HG03342 (cell line): ENCODE results near the gene GCNA.
"Not testable (repeated sequence)": the region's sequence is repeated elsewhere in the genome, so short reads cannot be mapped to it uniquely, and the experiment has no call there.

Experiments used
- ATAC-seq: cut with Tn5 transposase; IDR thresholded peaks from one replicate; pipeline ENCODE4 v1.9.1; 2021; ENCODE audit warnings: mild to moderate bottlenecking, moderate library complexity; ENCODE audit not compliant: unreplicated experiment

Gene GCNA

DNA sequence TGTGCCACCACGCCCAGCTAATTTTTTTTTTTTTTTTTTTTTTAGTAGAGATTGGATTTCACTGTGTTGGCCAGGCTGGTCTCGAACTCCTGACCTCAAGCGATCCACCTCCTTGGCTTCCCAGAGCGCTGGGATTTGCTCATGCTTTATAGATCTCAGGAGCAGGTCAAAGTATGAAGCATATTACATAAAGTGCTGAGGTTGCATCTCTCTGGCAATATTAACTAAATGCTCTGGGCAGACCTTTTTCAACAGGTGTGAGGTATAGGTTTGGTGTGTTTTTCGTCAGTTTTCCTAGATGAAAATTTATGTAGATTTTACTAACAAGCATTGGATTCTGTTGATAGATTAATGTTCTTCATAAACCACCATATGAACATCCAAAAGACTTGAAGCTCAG lies 19.3 kb upstream of the GCNA start:
- ATAC-seq, result no peak

DNA sequence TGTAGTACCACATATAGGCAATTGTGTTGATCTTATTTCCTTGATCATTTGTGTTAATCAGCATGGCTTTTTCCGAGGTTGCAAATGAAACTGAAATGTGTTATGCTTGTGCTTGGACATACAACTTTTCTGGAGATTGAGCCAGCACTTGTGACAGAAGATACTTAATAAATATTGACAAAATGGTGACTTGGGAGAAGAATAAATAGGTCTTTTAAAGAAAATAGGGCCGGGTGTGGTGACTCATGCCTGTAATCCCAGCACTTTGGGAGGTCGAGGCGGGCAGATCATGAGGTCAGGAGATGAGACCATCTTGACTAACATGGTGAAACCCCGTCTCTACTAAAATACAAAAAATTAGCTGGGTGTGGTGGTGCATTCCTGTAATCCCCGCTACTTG lies 18.5 kb upstream of the GCNA start:
- not testable (repeated sequence) for ATAC-seq

DNA sequence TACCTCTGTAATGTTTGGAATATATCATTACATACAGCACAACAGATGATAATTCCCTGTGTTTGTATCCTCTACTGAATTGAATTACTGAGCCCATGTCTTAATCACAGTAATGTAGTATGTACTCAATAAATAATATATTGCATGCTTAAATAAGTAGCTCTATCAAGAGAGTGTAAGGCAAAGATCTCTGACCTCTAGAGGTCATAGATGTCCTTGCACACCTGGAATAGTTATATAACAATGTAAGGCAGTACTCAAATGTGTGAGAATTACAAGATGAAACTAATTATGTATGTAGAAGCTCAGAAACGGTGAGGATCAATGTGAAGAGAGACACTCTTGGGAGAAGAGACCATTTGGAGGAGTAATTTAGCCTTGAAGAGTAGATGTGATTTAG lies 14.3 kb upstream of the GCNA start:
- no peak for ATAC-seq

DNA sequence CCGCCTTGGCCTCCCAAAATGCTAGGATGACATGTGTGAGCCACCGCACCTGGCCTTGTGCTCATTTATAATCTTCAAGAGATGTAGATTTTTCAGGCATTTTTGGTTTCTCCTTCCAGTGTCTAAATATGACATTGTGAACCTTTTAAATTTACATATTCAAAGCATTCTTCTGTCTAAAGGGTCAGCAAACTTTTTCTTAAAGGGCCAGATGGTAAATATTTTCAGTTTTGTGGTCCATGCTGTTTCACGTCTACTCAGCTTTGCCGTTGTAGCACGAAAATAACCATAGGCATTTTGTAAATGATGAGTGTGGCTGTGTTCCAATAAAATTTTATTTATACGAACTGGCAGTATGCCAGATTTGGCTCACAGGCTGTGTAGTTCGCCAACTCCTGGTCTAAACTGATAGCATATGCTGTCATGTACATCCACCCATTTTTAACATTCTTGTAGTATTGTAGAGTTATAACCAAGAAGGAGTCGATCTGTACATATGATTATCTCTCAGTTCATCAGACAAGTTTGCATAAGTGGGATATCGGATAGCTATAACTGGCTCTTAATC lies 12.7 kb upstream of the GCNA start:
- no peak for ATAC-seq

DNA sequence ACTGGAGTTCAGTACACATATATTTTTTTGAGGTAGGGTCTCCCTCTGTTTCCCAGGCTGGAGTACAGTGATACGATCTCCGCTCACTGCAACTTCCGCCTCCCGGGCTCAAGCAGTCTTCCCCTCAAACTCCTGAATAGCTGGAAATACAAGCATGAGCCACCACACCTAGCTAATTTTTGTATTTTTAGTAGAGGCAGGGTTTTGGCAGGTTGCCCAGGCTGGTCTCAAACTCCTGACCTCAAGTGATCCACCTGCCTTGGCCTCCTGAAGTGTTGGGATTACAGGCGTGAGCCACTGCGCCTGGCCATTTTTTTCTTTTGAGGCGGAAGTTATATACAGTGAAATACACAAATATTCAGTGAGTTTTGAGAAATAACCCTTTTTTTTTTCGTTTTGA lies 6.8 kb upstream of the GCNA start:
- not testable (repeated sequence) for ATAC-seq

DNA sequence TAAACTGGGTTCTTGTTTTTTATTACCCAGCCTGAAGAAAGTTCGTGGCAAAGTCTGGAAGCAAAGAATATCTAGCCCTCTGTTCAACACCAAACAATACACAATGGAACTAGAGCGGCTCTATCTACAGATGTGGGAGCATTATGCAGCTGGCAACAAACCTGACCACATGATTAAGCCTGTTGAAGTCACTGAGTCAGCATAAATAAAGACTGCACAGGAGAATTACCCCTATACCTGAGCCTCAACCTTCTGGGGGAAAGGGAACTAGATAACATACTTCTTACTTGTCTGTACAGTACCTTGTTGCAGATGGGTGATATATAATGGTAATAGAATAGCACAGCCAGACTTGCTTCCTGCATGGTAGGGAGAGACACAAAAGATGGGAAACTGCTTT lies 4.6 kb upstream of the GCNA start:
- no peak for ATAC-seq

DNA sequence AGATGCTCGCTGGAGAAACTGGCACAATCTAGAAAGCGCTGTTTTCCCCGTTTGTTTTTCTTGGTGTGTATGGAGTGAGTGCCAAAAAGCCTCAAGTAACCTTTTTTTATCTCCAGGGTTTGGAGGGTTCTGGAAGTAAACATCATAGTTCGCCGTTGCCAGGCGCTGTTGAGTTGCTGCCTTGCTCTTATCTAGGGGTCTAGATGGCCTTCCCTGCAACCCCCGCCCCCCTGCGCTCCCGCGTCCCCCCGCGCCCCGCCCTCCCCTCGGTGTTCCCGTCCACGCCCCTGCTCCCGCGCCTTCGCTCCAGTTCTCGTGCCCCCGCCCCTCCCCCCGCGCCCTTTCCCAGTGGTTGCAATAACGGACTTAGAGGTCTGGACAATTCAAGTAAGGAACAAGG lies 555 bp upstream of the GCNA start:
- ATAC-seq, result no peak

DNA sequence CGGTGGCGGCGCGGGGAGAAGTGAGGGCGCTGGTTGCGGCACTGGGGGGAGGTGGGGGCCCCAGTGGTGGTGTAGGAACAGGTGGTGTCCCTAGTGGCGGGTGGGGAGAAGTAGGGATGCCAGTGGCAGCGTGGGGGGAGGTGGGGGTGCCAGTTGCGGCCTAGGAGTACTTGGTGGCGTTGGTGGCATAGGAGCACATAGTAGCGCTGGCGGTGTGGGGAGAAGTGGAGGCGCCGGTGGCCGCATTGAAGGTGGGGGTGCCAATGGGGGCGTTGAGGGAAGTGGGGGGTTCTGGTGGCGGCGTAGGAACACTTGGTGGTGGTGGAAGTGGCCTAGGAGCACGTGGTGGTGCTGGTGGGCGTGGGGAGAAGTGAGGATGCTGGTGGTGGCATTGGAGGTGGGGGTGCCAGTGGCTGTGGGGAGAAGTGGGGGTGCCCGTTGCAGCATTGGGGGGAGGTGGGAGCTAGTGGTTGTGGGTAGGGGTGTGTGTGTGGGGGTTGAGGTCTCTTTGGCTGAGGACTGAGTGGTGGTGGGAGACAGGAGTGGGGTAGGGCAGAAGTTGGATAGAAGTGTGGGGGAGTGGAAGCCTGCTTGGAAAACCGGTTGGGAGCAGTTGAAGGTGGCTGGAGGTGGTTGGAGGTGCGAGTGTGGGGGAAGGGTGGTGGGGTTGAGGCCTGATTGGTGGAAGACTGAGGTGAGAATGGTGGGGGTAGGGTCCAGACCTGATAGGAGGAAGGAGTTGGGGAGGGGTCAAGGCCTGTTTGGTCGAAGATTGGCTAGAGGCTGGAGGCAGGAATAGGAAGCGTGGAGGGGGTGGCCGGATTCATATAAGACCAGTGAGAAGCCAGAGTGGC lies 1.1 kb downstream of the GCNA start:
- no peak for ATAC-seq

DNA sequence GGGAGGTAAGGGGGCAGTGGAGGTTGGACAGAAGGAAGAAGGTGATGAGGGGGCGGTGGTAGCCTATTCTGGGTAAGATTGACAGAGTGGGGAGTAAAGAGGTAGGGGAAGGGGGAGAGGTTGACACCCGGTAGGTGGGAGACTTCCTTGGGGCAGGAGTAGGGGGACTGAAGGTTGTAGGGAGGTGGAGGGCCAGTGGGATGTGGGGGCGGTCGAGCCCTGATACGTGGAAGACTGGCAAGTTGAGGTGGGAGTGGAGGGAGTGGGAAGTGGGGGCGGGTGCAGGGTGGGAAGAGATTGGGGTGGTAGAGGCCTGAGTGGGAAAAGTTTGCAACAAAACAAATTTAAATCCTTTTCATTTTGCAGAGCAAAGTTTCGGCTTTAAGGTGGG lies 1.7 kb downstream of the GCNA start:
- no peak for ATAC-seq

DNA sequence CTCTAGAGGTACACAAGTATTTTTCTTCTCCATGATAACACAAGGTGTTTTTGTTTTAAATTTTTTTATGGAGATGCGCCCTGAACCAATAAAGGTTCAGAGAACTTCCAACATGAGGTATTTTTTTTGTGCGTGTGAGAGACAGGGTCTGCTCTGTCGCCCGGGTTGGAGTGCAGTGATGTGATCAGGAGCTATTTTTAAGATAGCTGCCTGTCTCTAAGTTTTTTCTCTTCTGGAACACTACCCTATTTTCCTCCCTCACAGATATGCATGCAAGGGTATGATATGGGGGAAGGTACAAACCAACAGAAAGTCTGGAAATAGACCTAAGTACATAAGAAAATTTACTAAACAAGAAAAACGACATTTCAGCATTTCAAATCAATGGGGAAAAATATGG lies 3.0 kb downstream of the GCNA start:
- no peak for ATAC-seq

DNA sequence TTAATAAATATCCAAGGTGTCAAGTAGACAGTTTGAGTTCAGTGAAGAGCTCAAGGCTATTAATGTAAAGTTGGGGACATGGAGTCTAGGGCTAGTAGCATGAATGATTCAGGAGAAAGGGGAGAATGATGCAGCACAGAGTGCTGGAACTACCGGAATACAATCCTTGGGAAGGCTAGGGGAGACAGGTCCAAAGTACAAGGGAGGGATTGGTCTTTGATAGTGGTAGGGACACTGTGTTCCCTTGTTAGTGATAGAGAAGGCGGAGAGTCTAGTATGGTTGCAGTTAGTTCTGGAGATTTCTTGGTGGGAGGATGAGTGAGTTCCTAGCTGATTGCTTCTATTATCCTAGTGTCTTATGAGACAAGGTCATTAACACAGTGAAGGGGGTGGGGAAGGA lies 8.7 kb downstream of the GCNA start:
- ATAC-seq, result no peak

DNA sequence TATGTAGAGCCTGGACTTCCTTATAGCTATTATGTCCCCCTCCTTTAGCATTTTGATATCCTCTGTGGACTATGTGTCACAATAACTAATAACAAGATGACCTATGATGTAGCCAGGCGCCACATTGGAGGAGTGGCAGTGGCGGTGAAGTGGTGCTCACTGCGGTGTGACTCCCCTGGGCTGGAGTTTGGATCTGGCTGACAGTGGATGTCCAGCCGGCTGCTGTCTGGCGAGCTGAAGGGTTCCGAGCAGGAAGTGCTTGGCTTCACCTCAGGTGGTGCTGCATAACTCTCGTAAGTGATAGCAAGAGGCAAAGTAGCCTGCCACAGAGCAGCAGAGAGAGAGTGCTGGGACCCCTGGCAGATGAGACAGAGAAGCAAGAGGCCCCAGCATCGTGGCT lies 15.0 kb downstream of the GCNA start:
- not testable (repeated sequence) for ATAC-seq

DNA sequence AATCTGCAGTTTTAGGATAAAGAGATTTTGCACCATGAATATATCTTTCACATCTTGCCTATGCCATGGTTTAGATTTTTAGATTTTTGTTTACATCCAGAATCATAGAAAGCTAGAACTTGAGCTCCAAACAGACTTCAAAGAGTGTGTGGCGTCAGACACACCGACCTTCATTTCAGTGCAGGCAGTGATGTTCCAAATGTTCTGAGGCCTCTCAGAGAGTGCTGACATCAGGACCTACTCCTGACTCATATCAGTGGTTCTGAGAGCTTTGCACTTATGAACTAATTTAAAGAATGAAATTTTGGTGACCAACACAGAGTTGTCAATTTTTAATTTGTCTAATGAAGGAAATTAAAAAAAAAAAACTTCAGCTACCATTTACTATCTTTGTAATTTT lies 21.7 kb downstream of the GCNA start:
- no peak for ATAC-seq

DNA sequence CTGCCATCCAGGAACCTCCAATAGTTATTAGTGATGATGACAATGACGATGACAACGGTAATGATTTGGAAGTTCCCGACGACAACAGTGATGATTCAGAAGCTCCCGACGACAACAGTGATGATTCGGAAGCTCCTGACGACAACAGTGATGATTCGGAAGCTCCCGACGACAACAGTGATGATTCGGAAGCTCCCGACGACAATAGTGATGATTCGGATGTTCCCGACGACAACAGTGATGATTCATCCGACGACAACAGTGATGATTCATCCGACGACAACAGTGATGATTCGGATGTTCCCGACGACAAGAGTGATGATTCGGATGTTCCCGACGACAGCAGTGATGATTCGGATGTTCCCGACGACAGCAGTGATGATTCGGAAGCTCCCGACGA lies 25.4 kb downstream of the GCNA start:
- no peak for ATAC-seq

DNA sequence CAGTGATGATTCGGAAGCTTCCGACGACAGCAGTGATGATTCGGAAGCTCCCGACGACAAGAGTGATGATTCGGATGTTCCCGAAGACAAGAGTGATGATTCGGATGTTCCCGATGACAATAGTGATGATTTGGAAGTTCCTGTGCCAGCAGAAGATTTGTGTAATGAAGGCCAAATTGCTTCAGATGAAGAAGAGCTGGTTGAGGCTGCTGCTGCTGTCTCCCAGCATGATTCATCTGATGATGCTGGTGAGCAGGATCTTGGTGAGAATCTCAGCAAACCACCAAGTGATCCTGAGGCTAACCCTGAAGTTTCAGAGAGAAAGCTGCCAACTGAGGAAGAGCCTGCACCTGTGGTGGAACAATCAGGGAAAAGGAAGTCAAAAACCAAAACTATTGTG lies 25.9 kb downstream of the GCNA start:
- ATAC-seq, result no peak

DNA sequence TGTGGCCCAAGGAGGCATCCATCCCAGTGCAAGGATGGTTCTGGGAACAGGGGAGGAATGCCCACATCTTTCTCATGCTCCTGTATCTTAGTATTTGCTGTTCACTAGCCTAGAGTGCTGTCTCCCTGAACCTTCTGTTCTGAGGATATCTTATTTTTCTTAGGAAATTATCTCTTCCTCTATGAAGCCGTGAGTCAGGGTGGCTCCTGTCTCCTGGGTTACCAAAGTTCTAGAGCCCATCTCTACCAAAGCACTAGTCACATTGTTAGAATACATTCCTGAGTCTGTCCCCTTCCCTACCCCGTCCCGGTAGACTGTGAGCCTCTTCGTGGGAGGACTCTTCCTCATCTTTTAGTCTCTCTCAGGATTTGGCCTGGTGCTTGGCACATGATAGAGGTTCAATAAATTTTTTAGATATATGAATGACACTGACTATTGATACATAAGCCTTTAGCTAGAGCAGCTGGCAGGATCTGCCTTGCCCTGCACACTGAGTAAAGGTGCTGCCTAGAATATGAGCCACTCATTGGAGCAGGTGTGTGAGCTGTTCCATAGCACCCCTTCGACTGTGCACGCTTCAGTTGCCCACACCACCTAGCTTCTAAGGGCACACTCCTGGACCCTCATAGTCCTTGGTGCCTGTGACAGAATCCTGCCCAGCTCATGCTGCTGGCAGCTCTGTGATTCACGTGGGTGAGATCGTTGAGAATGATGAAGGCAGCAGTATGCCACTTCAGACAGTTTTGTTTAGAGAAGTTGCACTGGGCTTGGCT lies 26.7 kb downstream of the GCNA start:
- no peak for ATAC-seq

DNA sequence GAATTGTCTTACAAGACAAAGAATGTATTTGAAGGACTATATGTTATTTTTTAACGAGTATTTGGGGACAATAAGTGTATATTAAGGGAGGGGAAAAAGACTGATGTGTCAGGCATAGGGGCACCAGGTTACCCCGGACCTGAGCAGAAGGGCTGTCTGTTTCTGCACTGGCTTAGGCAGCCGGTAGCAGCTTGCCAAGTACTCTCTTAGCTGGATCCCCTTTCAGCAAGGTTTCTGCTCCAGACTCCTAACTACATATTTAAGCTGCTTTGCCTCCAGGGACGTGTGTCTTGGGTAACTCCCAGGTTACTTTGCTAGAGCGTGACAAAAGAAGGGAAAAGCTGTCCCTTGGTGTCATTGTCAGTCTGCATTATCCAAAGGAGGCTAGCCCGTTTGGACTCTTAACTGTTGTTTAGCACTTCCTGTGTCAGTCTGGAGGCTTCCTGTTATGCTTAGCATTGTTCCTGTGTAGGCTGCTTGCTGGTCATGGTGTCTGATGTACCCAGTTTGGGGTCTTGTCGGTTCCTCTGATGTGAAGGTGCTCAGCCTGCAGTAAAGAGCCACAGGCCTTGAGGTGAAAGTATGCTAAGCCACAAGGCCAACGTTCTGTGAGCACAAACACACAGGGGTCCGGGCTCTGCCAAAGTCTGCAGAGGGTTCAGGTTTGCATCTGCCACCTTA lies 28.4 kb downstream of the GCNA start:
- no peak for ATAC-seq

DNA sequence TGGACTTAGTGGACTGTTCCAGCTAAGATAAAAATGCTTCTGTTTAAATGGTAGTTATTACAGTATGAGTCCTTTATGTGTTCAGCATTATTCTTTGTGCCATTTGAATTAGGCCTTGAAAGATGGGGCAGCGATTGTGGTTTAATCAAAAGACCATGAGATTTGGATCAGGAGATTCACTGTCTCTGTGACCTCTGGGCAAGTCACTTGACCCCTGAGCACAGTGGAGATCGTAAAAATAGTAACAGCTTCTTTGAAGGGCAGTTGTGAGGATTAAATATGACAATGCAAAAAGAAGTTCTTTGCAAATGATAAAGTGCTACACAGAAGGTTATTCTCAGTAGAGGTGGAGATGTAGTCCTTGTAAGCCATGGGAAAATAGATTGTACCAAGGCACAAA lies 29.3 kb downstream of the GCNA start:
- ATAC-seq, result no peak

DNA sequence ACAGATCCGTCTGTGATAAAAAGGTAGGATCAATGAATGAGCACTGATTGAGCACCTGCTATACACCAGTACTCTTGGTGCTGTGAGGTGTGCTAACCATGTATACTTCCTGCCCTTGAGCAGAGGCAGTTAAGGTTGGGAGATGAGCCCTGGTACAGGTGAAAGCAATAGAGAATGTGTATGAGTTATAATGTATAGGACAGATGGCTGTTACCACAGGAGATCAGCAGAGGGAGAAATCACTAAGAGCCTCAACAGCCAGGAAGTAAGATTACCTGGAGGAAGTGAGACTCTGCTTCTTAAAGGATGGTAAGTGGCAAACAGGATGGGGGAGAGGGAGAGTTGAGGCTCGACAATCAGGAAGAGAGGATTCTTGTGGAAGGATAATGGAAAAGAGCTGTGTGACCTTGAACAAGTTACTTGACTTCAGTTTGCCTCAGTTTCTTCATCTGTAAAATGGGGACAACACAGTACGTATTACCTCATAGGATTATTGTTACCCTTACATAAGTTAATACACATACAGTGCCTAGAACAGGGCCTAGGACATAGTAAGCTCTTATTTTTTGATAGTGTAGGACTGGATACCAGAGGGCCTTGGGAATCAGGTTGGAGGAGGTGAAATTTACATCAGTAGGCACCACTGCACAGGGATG lies 31.0 kb downstream of the GCNA start:
- no peak for ATAC-seq

DNA sequence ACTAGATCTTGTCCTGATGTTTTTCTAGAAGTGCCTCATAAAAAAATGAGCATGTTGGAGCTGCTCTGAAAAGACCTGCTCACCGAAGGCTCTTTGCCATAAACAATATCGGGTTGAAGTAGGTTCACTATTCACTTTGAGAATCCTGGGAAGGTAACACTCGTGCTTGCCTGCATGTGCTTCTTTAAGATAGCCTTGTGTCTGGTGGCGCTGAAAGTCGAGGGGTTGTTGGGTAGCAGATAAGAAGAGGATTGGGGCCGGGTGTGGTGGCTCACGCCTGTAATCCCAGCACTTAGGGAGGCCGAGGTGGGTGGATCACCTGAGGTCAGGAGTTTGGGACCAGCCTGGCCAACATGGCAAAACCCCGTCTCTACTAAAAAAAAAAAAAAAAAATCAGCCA lies 33.5 kb downstream of the GCNA start:
- not testable (repeated sequence) for ATAC-seq

DNA sequence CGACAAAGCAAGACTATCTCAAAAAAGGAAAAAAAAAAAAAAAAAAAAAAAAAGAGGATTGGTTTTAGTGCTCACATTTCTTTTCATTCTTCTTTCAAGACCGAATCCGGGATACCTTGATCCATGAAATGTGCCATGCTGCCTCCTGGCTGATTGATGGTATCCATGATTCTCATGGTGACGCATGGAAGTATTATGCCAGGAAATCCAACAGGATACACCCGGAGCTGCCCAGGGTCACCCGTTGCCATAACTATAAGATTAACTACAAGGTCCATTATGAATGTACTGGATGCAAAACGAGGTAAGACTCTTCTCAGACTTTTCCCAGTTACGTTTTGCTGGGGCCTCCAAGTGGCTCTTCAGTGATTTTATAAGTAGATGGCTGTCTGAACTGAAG lies 34.0 kb downstream of the GCNA start:
- no peak for ATAC-seq
